Mucosa of descending colon (tissue), 3 donors: ENCODE measurements around the gene ISL1. TPM values are rescaled to one million over a fixed set of nuclear protein-coding genes. Genes with fewer than 3 reads are reported as not detected.
A peak's percentile ranks its signal among the peaks of the same experiment; 100 is the strongest.

Source experiments
- ATAC-seq: fragments of 200-7000 bp; cut with Tn5 transposase; one replicate; pipeline ENCODE4 v1.9.1; 2020; ENCODE audit warnings: mild to moderate bottlenecking, moderate library complexity
- DNase-seq, 3 donors: peaks; one replicate each; pipeline ENCODE4 v3.0.0-alpha.2; 2020
- H3K36me3 ChIP-seq: fragments of 200-600 bp; one replicate; pipeline ENCODE4 v1.8.0; 2021; ENCODE audit warnings: low read depth, mild to moderate bottlenecking
- H3K4me1 ChIP-seq: fragments of 200-600 bp; one replicate; pipeline ENCODE4 v1.8.0; 2021; ENCODE audit warnings: low read depth, mild to moderate bottlenecking
- H3K4me3 ChIP-seq: fragments of 200-600 bp; one replicate; pipeline ENCODE4 v1.8.0; 2021; ENCODE audit warnings: mild to moderate bottlenecking
- H3K9me3 ChIP-seq: fragments of 200-600 bp; one replicate; pipeline ENCODE4 v1.8.0; 2021; ENCODE audit warnings: mild to moderate bottlenecking
- intact Hi-C, 2 donors: fragments of 100-400 bp; cut with DNase I in 1 of 2; cut with micrococcal nuclease in 1 of 2; formaldehyde crosslinking; loops; one replicate each; pipeline versions ENCODE4 v1.11.0 to v1.11.1; 2022; cut with DNase I, micrococcal nuclease
- total RNA-seq, 3 donors: library from RNA; stranded (reverse); fragmentation: NEBNext Ultra II Directional in 2 of 3; extraction: Animal tissue kit (Norgen Biotek cat#: 25700) in 2 of 3; gene quantifications; one replicate each; pipeline versions ENCODE4 v1.2.1 to v1.2.4, GENCODE V29; 2021 to 2023
- TF ChIP-seq, protein P1 (sequence below): fragments of 200-600 bp; IDR thresholded peaks from one replicate; pipeline ENCODE4 v1.8.0; 2022; ENCODE audit warnings: antibody characterized with exemption, mild to moderate bottlenecking
- donor health status: DM: no; HTN: no; CAD: no; lungs with moderate emphysema.
- donor health status: DM: no; HTN: no; CAD: no.
- donor health status: DM: no; HTN: yes; CAD: no.

Gene ISL1
- total RNA-seq, 3 donors from 2014 or later, result 0.54 to 1.4 (median 0.77) TPM

DNA sequence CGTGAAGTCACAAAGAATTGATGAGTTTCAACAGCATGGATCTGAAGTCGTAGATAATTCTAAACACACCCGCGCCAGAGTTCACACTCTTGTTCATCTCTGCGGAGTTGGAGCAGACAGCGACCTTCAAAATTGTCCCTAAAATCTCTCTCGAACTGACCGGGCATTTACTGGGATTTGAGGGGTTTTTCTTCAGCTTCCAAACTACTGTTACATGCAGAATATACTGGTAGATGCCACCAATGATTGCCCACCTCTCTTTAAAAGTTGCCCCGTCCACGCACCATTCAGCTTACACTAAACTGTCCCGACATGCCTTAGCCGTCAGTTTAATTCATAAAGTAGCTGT lies 5.2 kb upstream of the ISL1 start:
- Histone ChIP-seq H3K9me3 (no peaks in the 10 kb centered on the region), H3K4me1 (peaks cover 23% of the 10 kb centered on the region), H3K4me3 (no peak overlapping the region), H3K36me3 (no peaks in the 10 kb centered on the region)
- DNase-seq, result no peak
- TF ChIP-seq, protein P1, sequence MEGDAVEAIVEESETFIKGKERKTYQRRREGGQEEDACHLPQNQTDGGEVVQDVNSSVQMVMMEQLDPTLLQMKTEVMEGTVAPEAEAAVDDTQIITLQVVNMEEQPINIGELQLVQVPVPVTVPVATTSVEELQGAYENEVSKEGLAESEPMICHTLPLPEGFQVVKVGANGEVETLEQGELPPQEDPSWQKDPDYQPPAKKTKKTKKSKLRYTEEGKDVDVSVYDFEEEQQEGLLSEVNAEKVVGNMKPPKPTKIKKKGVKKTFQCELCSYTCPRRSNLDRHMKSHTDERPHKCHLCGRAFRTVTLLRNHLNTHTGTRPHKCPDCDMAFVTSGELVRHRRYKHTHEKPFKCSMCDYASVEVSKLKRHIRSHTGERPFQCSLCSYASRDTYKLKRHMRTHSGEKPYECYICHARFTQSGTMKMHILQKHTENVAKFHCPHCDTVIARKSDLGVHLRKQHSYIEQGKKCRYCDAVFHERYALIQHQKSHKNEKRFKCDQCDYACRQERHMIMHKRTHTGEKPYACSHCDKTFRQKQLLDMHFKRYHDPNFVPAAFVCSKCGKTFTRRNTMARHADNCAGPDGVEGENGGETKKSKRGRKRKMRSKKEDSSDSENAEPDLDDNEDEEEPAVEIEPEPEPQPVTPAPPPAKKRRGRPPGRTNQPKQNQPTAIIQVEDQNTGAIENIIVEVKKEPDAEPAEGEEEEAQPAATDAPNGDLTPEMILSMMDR, result no peak
- ATAC-seq, result no peak
- intact Hi-C loops, result no loop called here

DNA sequence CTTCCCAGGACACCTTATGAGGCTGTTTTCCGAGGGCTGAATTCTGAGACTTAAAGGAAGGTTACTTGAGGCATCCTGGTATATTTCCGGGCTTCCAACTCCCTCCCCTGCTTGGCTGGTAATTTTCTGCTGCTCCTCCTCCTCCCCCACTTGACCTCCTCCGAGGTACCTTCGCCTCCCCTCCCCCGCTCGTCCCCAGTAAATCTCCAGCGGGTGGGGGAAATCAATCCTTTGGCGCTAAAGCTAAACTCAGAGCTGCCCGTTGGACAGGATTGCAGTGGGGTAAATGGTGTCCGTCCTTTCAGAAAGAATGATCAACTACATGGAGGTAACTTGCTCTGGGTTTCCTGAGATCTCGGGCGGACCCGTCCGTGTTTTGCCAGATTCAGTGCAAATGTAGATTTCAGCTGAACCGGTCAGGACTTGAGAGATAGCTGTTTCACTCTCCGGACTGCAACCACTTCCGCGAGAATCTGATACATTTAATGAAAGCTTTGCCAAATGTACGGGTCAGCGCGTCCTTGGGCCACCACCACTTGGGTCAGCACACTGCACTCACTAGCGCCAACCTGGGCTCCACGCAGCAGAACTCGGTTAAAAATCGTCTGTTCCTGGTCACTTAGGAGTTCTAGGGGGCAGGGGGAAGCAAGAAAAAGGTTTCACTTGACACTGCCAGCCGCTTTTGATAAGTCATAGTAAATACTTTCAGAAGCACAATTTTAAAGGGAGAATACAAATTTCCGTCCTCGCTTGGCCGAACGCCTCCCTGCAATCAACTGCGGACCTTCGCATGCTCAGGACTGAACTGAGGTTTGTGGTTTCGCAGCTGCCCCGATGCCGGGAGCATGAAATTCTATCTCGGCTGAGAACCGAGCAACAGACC lies 4.6 kb upstream of the ISL1 start:
- DNase-seq (no peak), ATAC-seq (no peak)
- H3K4me3 ChIP-seq, result no peak overlapping the region
- H3K9me3 ChIP-seq, result no peaks in the 10 kb centered on the region
- TF ChIP-seq, protein P1, result no peak
- H3K36me3 ChIP-seq, result no peaks in the 10 kb centered on the region
- intact Hi-C loops, result no loop called here
- peaks cover 24% of the 10 kb centered on the region for H3K4me1 ChIP-seq

DNA sequence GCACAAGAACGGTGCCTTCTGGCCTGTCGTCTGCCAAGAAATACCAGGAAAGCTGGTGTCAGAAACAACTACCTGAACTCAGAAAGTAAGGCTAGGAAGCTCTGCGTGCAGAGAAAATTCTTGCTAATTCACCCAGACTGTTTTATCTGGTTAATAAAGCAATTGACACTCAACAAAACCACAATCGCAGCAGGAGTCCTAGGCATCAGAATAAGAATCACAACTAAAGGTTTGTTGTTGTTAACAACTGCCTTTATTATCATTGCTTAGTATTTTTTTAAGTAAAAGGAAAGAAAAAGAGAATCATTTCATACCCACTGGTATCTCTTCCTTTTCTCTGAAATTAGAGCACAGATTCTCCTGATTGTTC lies 3.9 kb upstream of the ISL1 start:
- TF ChIP-seq, protein P1, result no peak
- intact Hi-C loops, result no loop called here
- ATAC-seq, result no peak

DNA sequence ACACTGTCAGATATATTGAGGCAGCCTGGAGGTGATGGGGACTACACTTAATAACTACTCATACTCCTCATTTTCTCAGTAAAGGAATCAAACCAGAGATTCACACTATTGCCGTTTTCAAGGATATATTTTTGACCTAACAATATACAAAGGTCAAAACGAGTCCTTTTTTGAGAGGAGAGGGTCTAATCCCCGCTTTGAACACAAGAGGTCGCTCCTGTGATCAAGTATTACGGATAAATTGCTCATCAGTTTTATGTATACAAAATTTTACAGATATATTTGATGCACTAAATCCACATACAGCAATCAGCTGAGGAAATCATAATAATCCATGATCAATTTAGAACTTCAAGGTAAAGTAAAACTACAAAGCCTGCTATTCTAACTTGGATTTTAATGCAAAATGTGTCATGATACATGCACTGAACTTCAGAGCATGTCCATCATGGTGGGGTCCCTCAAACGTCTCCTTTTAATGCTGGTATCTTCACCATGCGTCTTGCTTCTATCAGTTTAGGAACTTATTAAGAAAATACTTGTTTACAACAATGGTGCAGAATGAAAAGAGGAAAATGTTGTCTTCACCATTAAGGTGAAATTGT lies 2.5 kb upstream of the ISL1 start:
- intact Hi-C loops, result no loop called here
- Histone ChIP-seq H3K4me3 (no peak overlapping the region), H3K4me1 (peaks cover 17% of the 10 kb centered on the region), H3K36me3 (no peaks in the 10 kb centered on the region), H3K9me3 (no peaks in the 10 kb centered on the region)
- peak in 1 of 3 donors; percentile 44 for DNase-seq
- ATAC-seq, result no peak
- TF ChIP-seq, protein P1, result peak; percentile 23

More for the DNA sequence above, 3.9 kb upstream of the ISL1 start:
- H3K4me3 ChIP-seq, result no peak overlapping the region
- H3K4me1 ChIP-seq, result peaks cover 19% of the 10 kb centered on the region
- no peak for DNase-seq
- H3K36me3 ChIP-seq, result no peaks in the 10 kb centered on the region
- H3K9me3 ChIP-seq, result no peaks in the 10 kb centered on the region

DNA sequence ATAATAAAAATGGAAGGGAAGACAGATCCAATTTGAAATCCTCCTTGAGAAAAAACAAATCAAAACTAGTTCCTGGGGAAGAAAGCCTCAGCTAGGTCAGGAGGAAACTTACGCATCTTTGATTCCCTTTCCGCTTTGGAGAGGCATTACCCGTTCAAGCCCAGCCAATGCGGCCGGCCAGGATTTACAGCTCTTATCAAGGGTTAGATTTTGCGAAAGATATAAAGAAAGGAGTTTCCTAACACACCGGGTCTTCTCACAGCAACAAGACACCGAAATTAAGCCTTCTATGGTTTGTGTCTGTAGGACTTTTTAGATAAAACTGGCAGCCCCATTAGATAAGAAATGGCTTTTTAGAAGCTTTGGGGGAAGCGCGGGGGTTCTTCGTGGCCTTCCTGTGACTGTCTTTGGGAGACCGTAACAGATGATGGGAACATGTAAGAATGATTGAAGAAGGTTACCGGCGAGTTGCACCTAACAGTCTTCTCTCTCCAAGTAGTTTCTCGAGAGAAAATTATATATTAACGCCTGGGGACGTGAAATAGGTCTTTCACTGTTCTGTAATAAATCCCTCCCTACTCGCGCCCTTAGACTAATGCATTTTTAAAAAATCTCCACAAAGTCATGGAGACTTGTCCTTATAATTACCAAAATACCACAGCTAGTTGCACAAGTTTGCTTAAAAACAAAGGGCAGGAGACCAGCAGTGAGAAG lies 1.3 kb upstream of the ISL1 start:
- Histone ChIP-seq H3K9me3 (no peaks in the 10 kb centered on the region), H3K4me1 (peaks cover 17% of the 10 kb centered on the region), H3K4me3 (no peak overlapping the region), H3K36me3 (no peaks in the 10 kb centered on the region)
- intact Hi-C loops, result no loop called here
- TF ChIP-seq, protein P1, result no peak
- no peak for ATAC-seq
- DNase-seq, result no peak
